Cerebellar cortex (tissue), 1 donor: Measurements from ENCODE around the gene VAV2.
"Not testable (repeated sequence)": the region's sequence is repeated elsewhere in the genome, so short reads cannot be mapped to it uniquely, and the experiment has no call there.

Source experiments
- DNase-seq: peaks from one replicate; pipeline ENCODE4 v3.0.0-alpha.2; 2015; ENCODE audit warnings: low spot score

The VAV2 gene

DNA sequence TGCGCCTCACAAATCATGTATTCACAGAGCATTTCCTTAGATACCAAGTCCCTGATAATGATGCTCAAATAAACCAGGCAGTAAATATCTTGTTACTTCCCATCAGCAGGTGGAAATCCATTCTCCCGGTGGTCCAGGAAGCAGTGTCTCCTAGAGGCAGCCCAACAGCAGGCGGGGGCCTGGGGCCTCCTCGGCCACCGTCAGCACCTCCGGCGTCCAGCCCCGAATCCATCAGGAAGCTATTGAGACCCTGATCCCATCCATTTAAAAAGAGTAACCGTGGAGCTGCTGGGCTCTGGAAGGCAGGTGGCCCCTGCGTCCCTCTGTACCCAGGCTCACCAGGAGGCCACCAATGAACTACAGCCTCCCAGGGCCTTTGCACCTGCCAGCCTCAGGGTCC is 54.0 kb downstream of the VAV2 start:
- DNase-seq, result no peak

DNA sequence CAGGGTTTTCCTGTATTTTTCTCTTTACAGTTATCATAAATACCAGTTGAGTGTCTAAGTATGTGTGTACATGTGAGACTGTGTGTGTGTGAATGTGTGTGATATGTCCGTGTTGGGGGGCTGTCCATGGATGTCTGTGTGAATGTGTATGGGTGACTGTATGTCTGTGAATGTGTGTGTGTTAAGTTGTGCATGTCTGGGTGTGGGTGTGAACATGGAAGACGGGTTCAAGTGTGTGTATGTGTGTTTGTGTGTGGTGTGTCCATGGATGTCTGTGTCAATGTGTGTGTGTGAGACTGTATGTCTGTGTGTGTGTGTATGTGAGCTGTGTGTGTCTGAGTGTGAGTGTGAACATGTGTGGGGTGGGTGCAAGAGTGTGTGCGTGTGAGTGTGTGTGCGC is 55.0 kb downstream of the VAV2 start:
- no peak for DNase-seq

DNA sequence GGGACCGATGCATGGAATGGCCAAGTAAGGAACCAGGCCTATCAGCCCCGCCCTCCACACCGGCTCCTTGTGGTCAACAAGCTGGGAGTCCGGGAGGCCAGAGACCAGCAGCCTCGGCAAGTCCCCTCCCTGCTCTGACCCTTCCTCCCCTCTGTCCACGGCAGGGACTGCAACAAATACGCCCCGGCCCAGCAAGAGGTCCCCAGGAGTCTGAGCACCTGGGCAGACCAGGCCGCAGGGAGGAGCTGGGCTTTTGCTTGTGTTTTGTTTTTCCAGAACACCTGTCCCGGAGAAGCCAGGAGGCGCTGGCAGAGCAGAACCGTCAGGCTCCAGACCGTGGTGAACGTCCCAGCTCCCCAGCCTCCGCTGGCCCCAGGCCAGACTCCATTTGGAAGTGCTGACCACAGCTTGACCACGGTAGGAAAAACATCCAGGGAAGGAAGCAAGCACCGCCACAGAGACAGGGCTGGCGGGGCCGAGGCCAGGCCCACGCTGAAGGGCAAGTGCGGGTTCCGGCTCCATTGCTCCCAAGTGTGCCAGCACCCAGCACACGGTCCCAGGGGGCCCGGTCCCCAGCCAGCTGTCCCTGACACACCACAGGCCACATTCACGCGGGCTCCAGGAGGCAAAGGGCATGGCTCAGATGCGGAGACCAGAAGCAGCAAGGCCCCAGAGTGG is 56.7 kb downstream of the VAV2 start:
- peak; percentile 5 for DNase-seq

DNA sequence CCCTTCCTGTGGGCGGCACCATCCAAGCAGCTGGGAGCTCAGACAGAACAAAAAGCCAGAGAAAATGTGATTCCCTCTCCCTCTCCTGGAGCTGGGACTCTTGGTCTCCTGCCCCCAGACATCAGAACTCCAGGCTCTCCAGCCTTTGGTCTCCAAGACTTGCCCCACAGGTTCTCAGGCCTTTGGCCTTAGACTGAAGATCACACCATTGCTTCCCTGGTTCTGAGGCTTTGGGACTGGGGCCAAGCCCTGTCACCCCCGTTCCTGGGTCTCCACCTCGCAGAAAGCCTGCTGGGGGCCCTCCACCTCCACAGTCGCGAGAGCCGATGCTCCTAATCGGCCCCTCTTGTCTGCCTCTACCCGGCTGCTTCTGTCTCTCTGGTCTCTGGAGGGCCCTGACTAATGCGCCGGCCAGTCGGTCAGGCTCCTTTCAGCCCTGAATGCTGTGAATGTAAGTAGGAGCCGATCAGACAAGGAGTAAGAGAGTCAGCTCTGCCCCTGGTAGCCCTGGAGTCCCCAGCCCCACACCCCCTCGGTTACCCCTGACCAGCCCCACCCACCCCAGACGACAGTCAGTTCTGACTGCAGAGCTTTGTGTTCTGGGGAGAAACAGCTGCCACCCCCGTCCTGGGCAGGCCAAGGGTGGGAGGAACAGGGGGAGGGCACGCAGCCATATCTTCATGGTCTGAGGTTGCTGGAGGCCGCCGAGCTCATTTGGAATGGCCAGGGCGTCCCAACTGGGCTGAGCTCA is 57.5 kb downstream of the VAV2 start:
- DNase-seq, result no peak

DNA sequence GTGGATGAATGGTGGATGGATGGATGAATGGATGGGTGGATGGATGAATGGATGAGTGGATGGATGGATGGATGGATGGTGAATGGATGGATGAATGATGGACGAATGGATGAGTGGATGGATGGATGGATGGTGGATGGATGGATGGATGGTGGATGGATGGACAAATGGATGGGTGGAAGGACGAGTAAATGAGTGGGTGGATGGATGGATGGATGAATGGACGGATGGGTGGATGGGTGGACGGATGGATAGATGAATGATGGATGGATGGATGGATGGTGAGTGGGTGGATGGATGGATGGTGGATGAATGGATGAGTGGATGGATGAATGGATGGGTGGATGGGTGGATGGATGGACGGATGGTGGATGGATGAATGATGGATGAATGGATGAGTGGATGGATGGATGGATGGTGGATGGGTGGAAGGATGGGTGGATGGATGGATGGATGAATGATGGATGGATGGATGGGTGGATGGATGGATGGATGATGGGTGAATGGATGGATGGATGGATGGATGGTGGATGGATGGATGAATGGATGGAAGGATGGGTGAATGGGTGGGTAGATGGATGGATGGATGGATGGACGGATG is 58.6 kb downstream of the VAV2 start:
- DNase-seq, result no peak

DNA sequence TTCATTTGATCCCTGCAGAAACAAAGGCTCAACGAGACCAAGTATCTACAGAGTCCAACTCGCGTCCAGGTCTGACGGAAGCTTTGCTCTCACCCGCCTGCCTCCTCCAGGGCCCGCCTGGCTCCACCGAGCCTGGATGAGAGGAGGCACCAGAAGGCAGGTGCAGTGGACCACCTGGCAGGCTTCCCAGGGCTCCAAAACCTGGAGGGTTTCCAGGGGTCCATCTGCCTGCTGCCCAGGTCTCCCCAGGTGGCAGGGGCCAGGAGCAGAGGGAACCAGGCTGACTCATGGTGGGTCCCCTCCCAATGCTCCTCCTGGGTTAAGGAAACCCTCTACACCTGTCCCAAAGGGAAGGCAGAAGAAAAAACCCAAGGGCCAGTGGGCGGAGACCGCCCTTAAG is 59.5 kb downstream of the VAV2 start:
- DNase-seq, result no peak

DNA sequence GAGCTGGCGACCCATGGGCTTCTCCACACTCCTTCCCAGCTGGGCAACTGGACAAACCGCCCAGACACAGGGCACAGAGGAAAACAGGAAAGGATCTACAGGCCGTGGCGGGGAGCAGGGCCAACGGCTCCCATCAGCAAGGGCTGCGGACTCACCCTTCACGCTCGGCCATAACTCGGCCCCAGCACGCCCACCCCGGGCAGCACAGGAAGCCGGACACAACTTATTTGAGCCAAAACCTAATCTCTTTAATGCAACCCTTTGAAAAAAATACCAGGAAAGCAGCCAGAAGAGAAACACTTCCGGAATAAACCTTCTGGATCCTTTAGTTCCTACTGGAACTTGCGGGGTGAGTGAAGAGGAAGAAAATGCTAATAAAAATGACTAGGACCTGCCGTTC is 59.9 kb downstream of the VAV2 start:
- DNase-seq, result no peak

DNA sequence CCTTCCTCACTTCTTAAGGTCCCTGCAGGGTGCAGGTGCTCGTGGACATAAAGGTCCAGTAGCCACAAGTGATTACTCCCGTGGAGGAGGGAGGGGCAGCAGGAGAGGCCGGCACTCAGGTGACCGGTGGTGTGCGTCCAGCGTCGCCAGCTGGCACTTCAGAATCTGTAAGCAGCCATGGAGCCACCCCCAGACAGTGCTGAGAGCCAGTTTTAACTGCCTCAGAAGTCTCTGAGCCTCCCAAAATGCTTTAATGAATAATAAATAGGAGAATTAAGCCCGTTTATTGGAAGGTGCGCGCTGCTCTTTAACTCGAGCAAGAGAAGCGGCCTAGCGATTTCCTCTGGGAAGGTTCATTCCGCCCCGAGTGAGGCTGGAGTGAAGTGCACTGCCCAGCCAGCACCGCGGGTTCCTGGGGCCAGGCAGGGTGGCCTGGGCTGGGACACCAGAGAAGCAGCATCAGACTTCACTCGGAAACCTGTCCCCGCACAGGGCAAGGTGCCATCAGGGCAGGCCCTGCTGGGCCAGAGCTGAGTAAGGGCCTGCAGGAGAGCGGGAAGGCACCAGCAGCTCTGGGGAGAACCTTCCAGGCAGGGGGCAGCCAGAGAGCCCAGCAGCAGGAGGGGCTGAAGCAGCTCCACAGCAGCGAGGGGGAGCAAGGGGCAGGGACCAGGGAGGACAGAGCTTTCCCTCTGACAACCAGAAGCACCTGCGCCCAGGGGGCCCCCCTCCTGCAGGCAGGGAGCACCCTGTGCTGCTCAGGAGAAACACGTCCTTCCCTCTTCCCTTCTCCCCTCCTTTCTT is 61.2 kb downstream of the VAV2 start:
- no peak for DNase-seq

DNA sequence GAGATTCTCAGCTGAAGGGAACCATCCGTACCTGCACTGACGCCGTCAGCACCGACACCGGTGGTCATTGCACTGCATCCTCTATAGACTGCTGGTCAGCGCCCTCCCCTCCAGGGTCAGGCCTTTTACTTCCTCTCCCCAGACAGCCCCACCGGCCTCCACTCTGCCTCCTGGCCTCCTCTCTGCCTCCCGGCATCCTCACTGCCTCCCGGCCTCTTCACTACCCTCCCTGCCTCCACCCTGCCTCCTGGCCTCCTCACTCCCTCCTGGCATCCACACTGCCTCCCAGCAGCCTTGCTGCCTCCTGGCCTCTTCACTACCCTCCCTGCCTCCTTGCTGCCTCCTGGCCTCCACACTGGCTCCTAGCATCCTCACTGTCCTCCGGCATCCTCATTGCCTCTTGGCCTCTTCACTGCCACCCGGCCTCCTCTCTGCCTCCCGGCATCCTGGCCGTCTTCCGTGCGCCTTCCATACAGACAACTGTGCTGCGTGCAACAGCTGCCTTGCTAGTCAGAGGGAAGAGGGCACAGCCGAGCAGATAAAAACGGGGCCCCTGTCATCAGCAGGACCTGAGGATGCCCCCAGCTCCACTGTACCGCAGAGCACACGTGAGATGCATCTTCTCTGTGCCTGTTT is 62.0 kb downstream of the VAV2 start:
- no peak for DNase-seq

DNA sequence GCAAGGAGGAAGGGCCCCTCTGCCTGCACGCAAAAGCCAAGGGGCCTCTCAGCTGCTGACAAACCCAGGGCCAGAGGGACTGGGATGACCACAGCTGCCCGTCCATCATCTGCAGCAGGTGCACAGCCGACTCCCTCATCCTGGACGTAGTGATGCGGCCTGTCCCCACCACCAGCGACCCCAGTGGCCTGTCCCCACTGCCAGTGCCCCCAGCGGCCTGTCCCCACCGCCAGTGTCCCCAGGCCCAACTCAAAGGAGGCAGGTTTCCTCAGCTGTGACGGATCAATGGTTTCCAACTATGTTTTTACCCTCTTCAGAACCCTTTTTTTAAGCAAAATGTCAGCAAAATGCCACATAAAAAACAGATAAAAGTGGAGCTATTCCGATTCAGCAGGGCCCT is 62.5 kb downstream of the VAV2 start:
- DNase-seq, result no peak

DNA sequence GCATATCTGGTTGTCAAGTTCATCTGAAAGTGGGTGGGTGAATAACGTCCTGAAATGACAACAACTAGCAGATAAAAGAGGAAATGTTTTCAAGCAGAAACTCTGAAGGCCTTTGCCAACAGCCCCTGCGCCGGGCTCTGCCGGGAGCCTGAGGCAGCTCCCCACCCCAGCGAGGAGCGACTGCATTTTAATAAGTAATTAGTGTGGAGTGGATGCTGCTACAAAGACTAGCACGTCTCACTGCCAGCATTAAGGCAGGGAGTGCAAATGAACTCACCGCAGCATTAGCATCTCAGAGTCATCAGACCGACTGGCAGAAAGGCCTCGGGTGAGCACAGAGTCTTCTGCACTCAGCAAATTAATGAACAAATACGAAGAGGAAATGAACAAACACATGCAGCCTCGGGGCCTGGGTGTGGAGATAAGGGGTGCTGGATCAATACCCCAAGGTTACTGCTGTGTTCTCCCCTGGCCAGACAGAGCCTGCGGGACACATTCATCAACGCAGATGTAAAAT is 63.8 kb downstream of the VAV2 start:
- DNase-seq, result no peak

DNA sequence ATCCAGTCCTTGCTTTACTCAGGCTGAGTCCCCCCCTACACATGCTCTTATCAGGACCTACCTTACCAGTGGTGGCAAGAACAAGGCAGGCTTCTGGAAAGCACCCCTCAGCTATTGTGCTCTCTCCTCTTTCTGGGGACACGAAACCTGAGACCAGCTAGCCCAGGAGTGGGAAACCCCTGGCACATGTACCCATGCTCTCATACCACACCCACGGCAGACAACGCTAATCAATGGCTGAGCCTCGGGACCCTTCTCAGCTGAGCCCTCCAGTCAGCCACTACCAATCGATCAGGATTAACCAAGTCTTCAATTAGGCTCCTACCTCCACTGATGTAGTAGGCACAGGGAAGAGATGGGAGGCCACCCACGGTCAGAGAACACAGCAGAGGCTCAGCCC is 65.1 kb downstream of the VAV2 start:
- DNase-seq, result no peak

DNA sequence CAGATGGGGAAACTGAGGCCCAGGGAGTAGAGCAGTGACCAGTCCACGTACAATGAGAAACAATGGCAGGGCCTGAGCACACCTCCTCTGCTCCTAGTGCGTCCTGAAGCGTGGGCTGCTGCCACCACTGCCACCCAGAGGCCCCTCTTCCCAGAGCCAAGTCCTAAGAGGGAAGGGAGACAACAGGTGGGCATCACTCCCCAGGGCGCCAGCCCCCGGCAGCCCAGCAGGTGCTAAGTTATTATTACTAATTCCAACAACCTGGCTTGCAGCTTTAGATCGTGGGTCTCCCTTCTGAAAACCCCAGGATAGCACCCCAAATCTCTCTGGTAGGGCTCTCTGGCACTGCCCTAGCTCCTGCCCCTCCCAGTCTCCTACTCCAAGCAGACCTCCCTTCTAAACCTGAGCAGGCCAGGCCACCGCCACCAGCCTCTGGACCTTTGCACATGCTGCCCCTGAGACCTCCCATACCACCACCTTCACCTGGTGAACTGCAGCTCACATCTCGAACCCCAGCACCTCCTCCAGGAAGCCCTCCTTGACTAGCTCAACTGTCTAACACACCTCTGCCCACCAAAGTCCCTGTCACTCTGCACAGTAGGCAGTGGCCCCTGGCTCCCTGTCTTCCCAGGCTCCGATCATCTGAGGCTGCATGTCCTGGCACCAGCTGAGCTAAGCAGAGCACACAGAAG is 65.8 kb downstream of the VAV2 start:
- no peak for DNase-seq

DNA sequence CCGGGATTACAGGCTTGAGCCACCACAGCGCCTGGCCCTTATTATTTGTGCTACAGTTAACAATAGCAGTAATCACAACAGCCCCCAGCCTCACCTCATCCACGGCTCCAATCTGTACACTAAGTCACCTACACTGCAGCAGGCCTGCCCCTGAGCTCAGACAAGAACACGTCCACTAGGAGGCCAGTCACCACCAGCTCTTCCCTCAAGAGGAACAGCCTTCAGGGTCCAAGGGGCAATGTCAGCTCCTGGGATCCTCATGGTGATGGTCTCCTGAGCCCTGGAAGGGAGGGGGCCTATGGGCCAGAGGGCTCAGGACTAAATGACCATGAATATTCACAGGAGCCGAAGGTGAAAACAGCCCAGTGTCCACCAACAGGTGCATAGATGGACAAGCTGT is 67.7 kb downstream of the VAV2 start:
- DNase-seq, result no peak

DNA sequence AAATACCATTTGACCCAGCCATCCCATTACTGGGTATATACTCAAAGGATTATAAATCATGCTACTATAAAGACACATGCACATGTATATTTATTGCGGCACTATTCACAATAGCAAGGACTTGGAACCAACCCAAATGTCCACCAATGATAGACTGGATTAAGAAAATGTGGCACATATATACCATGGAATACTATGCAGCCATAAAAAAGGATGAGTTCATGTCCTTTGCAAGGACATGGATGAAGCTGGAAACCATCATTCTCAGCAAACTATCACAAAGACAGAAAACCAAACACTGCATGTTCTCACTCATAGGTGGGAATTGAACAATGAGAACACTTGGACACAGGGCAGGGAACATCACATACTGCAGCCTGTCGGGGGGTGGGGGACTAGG is 68.5 kb downstream of the VAV2 start:
- DNase-seq, result not testable (repeated sequence)

DNA sequence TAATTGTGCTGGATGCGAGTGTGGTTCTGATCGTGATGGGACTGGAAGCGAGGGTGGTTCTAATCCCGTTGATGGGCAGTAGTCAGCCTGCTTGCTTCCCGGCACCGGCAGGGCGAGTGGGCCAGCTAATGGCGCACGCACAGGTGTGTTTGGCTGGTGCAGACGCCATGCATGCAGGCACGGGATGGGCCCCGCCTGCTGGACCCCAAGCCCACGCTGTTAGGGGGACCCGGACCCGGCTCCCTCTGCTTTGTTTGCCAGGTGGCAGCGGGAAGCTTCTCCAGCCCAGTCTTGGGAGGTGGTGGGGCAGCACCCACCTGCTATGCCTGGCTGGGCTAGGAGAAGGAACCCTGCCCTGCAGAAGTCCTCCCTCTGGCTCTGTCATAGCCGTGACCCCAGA is 70.3 kb downstream of the VAV2 start:
- DNase-seq, result no peak

DNA sequence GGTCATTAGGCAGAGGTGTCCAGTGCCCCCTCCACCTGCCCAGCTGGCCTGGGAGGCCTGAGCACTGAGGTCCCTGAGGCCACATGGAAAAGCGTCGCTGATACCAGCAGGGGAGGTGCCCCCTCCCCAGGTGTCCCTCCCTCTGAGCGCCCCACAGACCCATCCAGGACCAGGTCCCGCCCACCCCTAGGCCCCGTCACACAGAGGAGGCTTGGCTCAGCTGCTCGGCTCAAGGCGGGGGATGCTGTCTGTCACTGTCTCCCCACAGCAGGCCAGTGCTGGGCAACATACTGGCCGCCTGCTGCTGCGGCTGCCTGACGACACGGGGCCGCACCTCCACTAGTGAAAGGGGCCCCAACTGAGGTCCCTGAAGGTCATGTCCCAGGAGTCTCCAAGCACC is 71.7 kb downstream of the VAV2 start:
- DNase-seq, result no peak

DNA sequence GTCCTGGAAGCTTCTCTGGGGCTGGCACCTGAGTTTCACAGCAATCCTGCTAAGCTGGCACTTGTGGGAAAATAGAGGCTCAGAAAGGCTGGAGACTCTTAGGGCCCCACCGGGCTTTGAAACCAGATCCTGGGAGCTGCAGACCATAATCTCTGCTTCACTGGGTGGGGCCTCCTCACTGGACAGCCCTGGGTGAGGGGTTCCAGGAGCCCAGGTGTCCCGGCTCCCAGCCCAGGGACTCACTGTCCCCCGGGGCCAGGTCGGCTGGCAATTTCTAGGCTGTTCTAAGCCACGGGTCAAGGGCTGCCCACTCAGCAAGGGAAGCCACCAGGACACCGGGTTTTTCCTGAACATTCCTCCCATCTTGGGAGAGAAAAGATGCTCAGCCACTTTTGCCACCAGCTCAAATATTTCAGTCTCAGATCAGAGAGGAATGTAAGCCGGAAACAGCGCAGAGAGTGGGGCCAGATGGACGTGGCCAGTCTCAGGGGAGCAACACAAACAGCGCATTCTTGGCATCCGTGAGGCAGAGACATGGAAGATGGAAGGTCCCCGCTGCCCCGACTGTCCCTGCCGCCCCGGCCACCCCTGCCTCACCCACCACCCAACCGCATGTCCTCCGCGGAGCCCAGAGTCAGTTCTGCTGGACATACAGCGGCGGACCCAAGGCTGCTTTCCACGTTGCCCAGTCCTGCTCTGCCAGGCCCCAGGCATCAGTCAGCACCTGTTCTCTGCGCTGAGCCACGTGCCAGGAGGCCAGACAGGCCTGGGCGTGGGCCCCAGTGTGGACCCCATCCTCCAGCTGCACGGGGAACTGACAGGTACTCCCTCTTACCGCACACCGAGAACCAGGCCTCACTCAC is 72.6 kb downstream of the VAV2 start:
- DNase-seq, result no peak

DNA sequence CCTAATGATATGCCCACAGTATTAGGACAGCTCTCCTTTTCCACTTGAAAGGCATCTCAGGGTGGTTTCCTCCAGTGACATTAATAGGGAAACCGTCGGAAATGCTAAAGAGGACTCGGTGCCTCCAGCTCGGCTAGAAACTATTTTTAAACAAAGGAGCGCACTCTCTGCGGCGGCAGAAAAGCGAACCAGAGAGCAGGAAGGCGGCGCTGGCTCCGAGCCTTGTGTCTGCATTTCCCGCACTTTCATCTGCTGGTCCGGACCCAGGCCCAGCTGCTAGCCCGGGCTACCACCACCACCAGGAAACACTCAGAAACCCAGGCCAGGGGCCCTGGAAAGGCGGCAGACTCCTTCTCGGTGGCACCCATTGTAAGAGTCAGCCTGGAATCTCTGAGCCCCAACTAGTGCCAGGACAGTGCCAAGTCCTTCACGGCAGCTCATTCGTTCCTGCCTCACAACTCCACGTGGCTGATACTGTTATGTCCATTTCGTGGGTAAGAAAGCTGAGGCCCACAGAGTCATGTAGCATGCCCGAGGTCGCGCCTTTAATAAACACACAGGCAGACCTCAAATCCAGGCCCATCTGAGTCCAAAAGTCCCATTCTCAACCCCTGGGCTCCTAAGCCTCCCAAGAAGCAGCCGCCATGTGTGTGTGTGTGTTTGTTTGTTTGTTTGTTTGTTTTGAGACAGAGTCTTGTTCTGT is 73.9 kb downstream of the VAV2 start:
- no peak for DNase-seq

DNA sequence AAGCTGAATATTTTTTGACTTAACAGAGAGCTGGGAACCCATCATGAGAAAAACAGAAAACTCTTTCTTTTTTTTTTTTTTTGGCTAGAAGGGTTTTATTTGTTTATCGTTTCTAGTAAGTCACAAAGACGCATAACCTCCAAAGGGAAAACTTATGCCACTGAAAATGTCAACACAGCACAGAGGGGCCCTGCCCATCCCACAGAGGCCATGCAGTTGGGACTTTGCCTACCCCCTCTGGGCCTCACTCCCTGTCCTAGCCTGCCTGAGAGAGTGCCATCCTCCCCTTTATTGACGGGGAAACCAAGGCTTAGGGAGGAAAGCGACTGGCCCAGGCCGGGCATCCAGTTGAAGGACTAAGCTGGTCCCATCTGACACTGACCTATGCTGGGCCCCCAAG is 74.7 kb downstream of the VAV2 start:
- DNase-seq, result no peak
